HCEC 1CT (cell line): ENCODE measurements around the gene MB.

ENCODE experiments used
- DNase-seq: peaks from one replicate; pipeline ENCODE4 v3.0.0-alpha.2; 2017

MB gene

DNA sequence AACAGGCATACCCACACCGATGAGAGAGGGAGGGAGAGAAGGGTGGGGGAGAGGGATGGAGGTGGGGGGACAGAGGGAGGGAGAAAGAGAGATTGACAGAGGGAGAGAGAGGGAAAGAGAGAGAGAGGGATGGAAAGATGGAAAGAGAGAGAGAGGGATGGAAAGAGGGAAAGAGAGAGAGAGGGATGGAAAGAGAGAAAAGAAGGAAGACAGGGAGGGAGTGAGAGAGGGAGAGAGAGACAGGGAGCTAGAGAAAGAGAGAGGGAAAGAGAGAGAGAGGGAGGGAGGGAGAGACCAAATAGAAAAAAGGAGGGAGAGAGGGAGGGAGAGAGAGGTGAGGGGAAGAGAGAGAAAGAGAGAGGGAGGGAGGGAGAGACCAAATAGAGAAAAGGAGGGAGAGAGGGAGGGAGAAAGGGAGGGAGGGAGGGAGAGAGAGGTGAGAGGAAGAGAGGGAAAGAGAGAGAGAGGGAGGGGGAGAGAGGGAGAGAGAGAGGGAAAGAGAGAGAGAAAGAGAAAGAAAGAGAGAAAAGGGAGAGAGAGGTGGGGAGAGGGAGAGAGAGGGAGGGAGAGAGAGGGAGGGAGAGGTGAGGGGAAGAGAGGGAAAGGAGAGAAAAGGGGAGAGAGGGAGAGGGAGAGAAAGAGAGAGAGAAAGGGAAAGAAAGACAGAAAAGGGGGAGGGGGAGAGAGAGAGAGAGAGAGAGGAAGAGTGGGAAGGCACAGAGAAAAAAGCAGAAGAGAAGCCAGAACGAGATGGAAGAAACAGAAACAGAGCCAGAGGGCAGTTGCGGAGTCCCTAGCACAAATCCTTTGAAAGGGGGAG, 23.8 kb downstream of the MB start:
- no peak for DNase-seq

GRCh38 chr22:35592418-35592967, 24.6 kb downstream of the MB start:
- DNase-seq: no peak

DNA sequence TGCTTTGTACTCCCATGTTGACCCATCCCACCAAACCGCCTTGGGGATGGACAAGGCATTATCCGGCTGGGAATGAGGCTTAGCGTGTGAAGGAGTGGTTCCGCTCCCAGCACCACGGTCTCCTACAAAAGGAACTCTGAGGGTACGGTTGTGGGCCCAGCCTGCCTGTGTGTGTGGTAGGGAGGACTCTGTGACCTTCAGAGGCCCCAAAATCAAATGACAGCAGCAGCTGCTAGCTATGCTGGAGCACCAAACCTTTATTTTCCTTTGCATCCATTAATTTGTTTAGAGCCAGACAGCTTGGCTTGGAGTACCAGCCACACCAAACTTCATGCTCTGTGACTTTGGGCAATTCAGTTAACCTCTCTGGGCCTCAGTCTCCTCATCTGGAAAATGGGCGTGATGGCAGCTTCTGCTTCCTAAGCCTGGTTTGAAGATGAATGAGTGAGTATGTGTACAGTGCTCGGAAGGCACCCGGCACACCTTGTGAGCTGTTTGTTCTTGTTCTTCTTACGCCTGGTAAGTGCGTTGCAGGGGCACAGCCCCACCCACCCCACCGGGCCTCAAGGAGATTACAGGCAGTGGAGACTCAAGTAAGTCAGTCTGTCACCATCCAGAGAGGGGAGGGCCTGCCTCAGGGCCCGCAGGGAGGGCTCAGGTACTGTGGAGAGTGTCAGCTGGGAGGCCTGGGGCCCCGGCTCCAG, 25.3 kb downstream of the MB start:
- no peak for DNase-seq

- no peak for DNase-seq
These were observed 26.4 kb downstream of the MB start for GRCh38 chr22:35590634-35591295.

DNA sequence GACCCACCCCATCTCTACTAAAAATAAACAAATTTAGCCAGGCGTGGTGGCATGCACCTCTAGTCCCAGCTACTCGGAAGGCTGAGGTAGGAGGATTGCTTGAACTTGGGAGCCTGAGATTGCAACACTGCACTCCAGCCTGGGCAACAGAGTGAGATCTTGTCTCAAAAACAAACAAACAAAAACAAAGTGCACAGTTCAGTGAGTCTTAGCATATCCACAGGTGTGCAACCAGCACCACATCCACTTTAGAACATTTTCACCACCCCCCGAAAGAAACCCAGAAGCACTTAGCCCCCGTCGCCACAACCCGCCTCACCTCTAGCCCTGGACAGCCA, 27.4 kb downstream of the MB start:
- no peak for DNase-seq

DNA sequence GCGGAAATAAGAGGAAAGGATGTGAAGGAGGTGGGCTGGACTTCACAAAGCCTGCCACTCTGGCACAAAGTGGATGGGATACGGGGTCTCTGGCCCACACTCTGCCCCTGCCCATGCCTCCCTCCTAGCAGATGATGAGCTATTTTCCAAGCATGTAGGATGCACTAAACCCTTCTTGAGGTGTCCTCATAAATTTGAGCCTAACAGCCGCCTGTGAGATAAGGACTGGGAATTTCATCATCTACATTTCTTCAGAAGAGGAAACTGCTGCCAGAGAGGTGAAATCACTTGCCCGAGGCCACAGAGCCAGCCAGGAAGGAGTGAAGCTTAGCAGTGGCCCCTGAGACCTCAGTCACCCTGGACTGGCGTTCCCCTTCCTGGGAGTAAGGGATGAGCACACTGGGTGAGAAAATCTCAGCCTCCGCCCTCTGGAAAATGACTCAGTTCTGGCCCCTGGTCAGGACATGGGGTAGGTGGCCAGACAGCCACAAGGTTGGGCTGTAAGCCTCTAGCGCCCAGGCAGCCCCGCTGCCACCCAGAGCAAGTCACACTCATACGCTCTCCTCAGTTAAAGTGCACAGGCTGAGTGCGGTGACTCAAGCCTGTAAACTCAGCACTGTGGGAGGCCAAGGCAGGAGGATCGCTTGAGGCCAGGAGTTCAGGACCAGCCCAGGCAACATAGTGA, 27.9 kb downstream of the MB start:
- peak; percentile 75 for DNase-seq

GRCh38 chr22:35587896-35588295, 29.2 kb downstream of the MB start:
- DNase-seq: no peak

- no peak for DNase-seq
These were observed 29.7 kb downstream of the MB start for GRCh38 chr22:35587447-35587870.

DNA sequence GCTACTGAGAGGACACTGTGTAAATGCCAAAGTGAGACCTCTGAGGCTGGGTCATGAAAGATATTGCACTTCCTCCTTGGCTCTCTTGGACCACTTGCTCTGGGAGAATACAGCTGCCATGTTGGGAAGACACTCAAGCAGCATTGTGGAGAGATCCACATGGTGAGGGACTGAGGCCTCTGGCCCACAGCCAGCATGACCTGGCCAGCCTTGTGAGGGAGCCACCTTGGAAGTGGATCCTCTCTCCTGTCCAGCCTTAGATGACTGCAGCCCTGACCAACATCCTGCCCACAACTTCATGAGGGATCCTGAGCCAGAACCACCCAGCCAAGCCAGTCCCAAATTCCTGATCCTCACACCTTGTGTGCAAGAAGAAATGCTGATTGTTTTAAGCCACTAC, 30.4 kb downstream of the MB start:
- DNase-seq: no peak

GRCh38 chr22:35582861-35583670, 34.1 kb downstream of the MB start:
- DNase-seq: peak; percentile 48

DNA sequence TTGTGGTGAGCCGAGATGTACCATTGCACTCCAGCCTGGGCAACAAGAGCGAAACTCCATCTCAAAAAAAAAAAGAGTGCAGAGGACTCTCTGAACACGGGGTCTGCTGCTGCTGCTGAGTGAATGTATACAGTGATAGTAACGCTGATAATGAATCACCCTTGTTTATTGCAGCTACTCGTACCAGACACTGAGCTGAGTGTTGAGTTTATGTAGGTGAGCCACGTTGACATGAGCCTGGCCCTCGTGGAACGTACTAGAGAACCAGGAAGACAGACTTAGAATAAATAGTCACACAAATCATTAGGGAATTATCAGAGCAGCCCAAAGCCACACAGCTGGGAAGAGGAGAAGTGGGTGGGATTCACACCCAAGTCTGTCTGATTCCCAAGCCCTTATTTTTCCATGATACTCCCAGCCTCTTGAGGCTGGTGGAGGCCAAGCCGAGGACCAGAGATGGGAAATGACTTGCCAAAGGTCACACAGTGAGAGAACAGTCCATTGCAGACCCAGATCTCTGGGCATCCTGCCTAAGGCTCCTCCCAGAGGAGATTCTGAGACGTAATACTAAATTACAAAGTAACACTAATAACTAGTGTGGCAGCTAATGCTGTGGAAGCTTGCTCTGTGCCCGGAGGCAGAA, 34.8 kb downstream of the MB start:
- no peak for DNase-seq

DNA sequence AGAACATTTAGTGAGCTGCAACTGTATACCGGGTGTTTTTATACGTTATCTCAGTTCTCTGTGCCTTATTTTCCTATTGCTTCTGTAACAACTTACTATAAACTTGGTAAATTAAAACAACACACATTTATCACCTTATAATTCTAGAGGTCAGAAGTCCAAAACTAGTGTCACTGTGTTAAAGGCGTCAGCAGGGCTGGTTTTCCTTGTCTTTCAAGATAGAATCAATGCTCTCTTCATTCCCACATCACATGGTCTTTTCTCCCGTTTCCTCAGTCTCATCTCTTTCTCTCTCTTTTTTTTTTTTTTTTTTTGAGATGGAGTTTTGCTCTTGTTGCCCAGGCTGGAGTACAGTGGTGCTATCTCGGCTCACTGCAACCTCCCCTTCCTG, 36.1 kb downstream of the MB start:
- DNase-seq: no peak

DNA sequence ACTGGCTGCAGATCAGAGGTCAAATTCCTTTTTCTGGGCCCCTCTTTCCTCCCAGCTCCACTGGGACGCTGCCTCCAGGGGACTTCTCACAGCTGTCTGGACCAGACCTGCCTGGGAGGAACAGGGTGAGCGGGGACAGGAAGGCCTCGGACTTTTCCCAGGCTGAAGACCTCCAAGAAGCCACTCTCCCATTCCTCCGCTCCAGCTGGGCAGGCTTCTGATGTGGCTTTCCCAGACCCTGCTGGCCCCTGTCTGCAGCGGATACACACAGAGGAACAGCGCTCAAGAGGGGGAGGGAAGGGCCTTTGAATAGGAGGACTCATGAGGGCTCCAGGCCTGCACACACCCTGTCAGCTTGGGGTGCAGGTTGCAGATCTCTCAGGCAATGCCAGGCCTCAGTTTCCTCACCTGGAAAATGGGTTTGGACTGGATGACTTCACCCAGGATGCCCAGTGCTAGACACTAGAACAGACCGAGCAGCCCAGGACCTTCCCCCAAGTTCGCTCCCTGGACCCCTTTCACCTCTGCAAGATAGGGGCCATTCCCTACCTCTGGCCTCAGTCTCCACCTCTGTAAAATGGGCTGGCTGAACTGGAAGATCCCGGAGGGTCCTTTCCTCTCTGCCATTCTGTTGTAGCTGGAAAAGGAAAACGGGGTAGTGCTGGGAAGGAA, 36.6 kb downstream of the MB start:
- no peak for DNase-seq

DNA sequence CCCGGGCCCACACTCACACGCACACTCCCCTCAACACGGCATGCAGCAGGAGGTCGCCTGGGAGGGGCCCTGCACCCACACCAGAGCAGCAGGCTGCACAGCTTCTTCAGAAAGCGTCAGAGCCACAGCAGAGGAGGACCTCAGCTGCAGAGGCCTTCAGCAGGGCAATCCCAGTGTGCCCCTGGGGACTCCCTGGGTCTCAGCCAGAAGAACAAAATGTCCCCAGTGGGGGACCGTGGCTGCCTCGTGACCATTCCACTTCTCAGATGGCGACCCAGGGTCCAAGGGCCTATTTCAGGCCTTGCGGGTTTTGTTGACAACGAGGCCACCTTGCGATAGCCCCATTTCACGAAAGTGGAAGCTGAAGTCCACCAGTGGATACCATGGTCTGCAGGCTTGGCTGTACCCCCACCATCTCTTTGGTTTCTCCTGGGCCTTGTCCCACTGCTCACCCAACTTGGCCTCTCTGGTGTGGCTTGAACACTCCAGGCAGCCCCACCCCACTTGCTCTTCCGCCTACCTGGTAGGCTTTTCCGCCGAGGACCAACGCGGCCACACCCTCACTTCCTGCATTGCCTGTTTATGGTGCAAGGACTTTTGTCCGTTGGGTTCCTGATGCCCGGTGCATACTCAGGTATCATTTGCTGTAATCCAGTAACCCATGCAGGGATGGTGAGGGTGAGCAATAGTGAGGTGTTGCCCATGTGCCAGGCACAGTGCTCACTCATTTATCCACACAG, 38.1 kb downstream of the MB start:
- no peak for DNase-seq

GRCh38 chr22:35577799-35578659, 39.1 kb downstream of the MB start:
- DNase-seq: no peak

GRCh38 chr22:35576671-35577070, 40.5 kb downstream of the MB start:
- no peak for DNase-seq

GRCh38 chr22:35575116-35575748, 41.9 kb downstream of the MB start:
- DNase-seq: no peak

DNA sequence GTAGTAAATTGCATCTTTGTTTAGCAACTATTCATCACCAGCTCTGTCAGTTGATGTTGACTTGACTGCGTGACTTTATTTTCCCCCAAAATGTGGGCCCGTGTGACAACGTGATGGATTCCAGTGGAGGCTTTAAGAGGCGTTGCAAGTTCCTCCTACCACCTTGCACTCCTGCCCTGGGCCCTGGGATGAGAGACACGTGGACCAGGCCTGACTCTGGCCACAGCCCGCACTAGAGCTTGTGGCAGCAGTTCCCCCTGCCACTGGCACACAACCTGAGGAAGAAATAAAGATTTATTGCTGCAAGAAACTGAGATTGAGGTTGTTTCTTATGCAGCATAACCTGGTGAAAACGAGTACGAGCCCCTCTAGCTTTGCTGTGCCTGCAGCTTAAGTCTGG, 44.6 kb downstream of the MB start:
- no peak for DNase-seq

- no peak for DNase-seq
These were observed 46.4 kb downstream of the MB start for GRCh38 chr22:35570686-35571194.
